HepG2 (cell line): ENCODE results near the gene TGM1. TPM values are rescaled to one million over a fixed set of nuclear protein-coding genes. Genes with fewer than 3 reads are reported as not detected.
A peak's percentile ranks its signal among the peaks of the same experiment; 100 is the strongest.

ENCODE experiments used
- ATAC-seq: fragments of 200-7000 bp; cut with Tn5 transposase; 3 replicates; pipeline ENCODE4 v1.9.1; 2020; ENCODE audit warnings: mild to moderate bottlenecking, moderate library complexity
- BruUV-seq: library from RNA; stranded (reverse); fragments of 400-500 nt; replicated peaks from 2 replicates; lab custom pipeline; 2021; lab: Mats Ljungman, UMichigan
- CTCF ChIA-PET: fragments of 300-600 bp; formaldehyde crosslinking; extraction: SDS; loops from one replicate; lab custom pipeline; 2021; ENCODE audit warnings: low total read pairs, inconsistent platforms, low intra/inter-chr PET ratio; lab: Yijun Ruan, JAX
- POLR2A ChIA-PET: fragments of 350-600 bp; sonication (Branson Sonifier 250); formaldehyde crosslinking; loops from one replicate; lab custom pipeline; 2020; ENCODE audit warnings: antibody characterized with exemption, inconsistent platforms; lab: Yijun Ruan, JAX
- DNase-seq: peaks from one replicate; pipeline ENCODE4 v3.0.0-alpha.2; 2015; ENCODE audit warnings: low spot score
- FAIRE-seq: peaks from 3 replicates; lab custom pipeline; 2011; peaks lifted over from hg19 to GRCh38; lab: Jason Lieb, UNC
- H2AFZ ChIP-seq: one replicate; pipeline ENCODE4 v1.6.1; 2011; ENCODE audit warnings: low read length, inconsistent platforms
- H3K27ac ChIP-seq: fragments of 300-600 bp; 3 replicates; pipeline ENCODE4 v1.8.0; 2011; ENCODE audit warnings: mixed run types, mild to moderate bottlenecking, mixed read lengths, low read length, inconsistent platforms; ENCODE audit not compliant: insufficient read depth; ENCODE audit errors: extremely low read length
- H3K27me3 ChIP-seq, 2 experiments: fragments of 200-600 bp in 1 of 2; 2 replicates in 1 of 2; 3 replicates in 1 of 2; pipeline versions ENCODE4 v1.6.0 to v1.8.0; 2011; ENCODE audit warnings: low read length in 2 of 2, mild to moderate bottlenecking in 2 of 2, moderate library complexity in 2 of 2, inconsistent platforms in 1 of 2; ENCODE audit not compliant: insufficient read depth in 2 of 2, control insufficient read depth in 1 of 2
- H3K36me3 ChIP-seq, 2 experiments: fragments of 200-600 bp in 1 of 2; replicated peaks in 1 of 2; 2 replicates in 1 of 2; 3 replicates in 1 of 2; pipeline versions ENCODE4 v1.5.1 to v1.8.0; 2011; ENCODE audit warnings: low read length in 2 of 2, inconsistent platforms in 1 of 2; ENCODE audit not compliant: insufficient read depth in 2 of 2, control insufficient read depth in 1 of 2
- H3K4me1 ChIP-seq: 2 replicates; pipeline ENCODE4 v1.5.1; 2012; ENCODE audit warnings: low read length, inconsistent platforms; ENCODE audit not compliant: insufficient read depth
- H3K4me2 ChIP-seq: 2 replicates; pipeline ENCODE4 v1.6.0; 2011; ENCODE audit warnings: low read depth, low read length, inconsistent platforms
- H3K4me3 ChIP-seq, 3 experiments: fragments of 200-600 bp in 1 of 3; sonication (generic), shearing (Covaris generic) in 1 of 3; replicated peaks in 1 of 3; 2 replicates each; pipeline ENCODE4 v1.5.1; 2011 to 2016; ENCODE audit warnings: low read length in 3 of 3, inconsistent platforms in 2 of 3, low read depth in 2 of 3, mild to moderate bottlenecking in 2 of 3, control low read depth in 1 of 3, mixed read lengths in 1 of 3; ENCODE audit not compliant: insufficient read depth in 1 of 3
- H3K79me2 ChIP-seq: one replicate; pipeline ENCODE4 v1.6.1; 2011; ENCODE audit warnings: low read length, inconsistent platforms; ENCODE audit not compliant: insufficient read depth
- H3K9ac ChIP-seq: 2 replicates; pipeline ENCODE4 v1.6.0; 2011; ENCODE audit warnings: mild to moderate bottlenecking, low read depth, low read length, inconsistent platforms; ENCODE audit not compliant: insufficient read depth
- H3K9me3 ChIP-seq: 2 replicates; pipeline ENCODE4 v1.5.1; 2012; ENCODE audit warnings: mild to moderate bottlenecking, low read length
- H4K20me1 ChIP-seq: 2 replicates; pipeline ENCODE4 v1.6.0; 2011; ENCODE audit warnings: inconsistent platforms, mild to moderate bottlenecking, low read length, moderate library complexity; ENCODE audit not compliant: insufficient read depth
- ARNT2 ChIP-seq: sonication (generic); formaldehyde crosslinking; IDR thresholded peaks from 2 replicates; pipeline ENCODE4 v1.8.0; 2022; ENCODE audit warnings: mild to moderate bottlenecking, low read depth, missing genetic modification reagents, moderate library complexity
- BRCA1 ChIP-seq: sonication (generic); formaldehyde crosslinking; IDR thresholded peaks from 2 replicates; pipeline ENCODE4 v1.4.0; 2020; ENCODE audit warnings: missing genetic modification reagents
- GTF3A ChIP-seq: sonication (generic); formaldehyde crosslinking; conservative IDR thresholded peaks from 2 replicates; pipeline ENCODE4 v1.4.0; 2020; ENCODE audit warnings: mild to moderate bottlenecking, missing genetic modification reagents
- IKZF1 ChIP-seq: fragments of 450-650 bp; IDR thresholded peaks from 2 replicates; pipeline ENCODE4 v1.7.1; 2016
- MTF1 ChIP-seq: sonication (generic); formaldehyde crosslinking; IDR thresholded peaks from 2 replicates; pipeline ENCODE4 v1.5.0; 2020; ENCODE audit warnings: missing genetic modification reagents
- NFKB2 ChIP-seq: sonication (generic); formaldehyde crosslinking; IDR thresholded peaks from 2 replicates; pipeline ENCODE4 v1.4.0; 2020; ENCODE audit warnings: missing genetic modification reagents, borderline replicate concordance
- POLR2AphosphoS5 ChIP-seq: IDR thresholded peaks from 2 replicates; pipeline ENCODE4 v1.6.1; 2012; ENCODE audit warnings: low read depth, low read length
- RBFOX2 ChIP-seq: fragments of 200-400 bp; formaldehyde crosslinking; IDR thresholded peaks from 2 replicates; pipeline ENCODE4 v1.6.1; 2017; ENCODE audit warnings: low read depth, mild to moderate bottlenecking, low read length
- RBM22 ChIP-seq: fragments of 200-400 bp; formaldehyde crosslinking; optimal IDR thresholded peaks from 2 replicates; pipeline ENCODE3; 2017; ENCODE audit warnings: mild to moderate bottlenecking, low read length, moderate library complexity
- STAG1 ChIP-seq: sonication (generic); formaldehyde crosslinking; IDR thresholded peaks from 2 replicates; pipeline ENCODE4 v1.4.0; 2020; ENCODE audit warnings: missing genetic modification reagents
- TMF1 ChIP-seq: sonication (generic); formaldehyde crosslinking; IDR thresholded peaks from 2 replicates; pipeline ENCODE4 v1.8.1; 2022; ENCODE audit warnings: low read depth, missing genetic modification reagents
- ZNF143 ChIP-seq: sonication (generic); formaldehyde crosslinking; IDR thresholded peaks from 2 replicates; pipeline ENCODE4 v1.4.0; 2020; ENCODE audit warnings: missing genetic modification reagents
- ZNF292 ChIP-seq: sonication (generic); formaldehyde crosslinking; IDR thresholded peaks from 2 replicates; pipeline ENCODE4 v1.8.1; 2022; ENCODE audit warnings: mild to moderate bottlenecking, low read depth, missing genetic modification reagents, borderline replicate concordance
- ZNF382 ChIP-seq: sonication (generic); formaldehyde crosslinking; IDR thresholded peaks from 2 replicates; pipeline ENCODE4 v1.5.0; 2020; ENCODE audit warnings: missing genetic modification reagents, mild to moderate bottlenecking, borderline replicate concordance
- ZNF572 ChIP-seq: sonication (generic); formaldehyde crosslinking; IDR thresholded peaks from 2 replicates; pipeline ENCODE4 v1.5.1; 2020; ENCODE audit warnings: mild to moderate bottlenecking, missing genetic modification reagents
- ZNF7 ChIP-seq: IDR thresholded peaks from 2 replicates; pipeline ENCODE4 v1.6.1; 2016; ENCODE audit warnings: missing biosample characterization, missing genetic modification reagents
- ZNF713 ChIP-seq: sonication (generic); formaldehyde crosslinking; IDR thresholded peaks from 2 replicates; pipeline ENCODE4 v1.4.0; 2020; ENCODE audit warnings: mild to moderate bottlenecking, missing genetic modification reagents
- ZSCAN21 ChIP-seq: sonication (generic); formaldehyde crosslinking; IDR thresholded peaks from 2 replicates; pipeline ENCODE4 v1.8.0; 2022; ENCODE audit warnings: mild to moderate bottlenecking, missing genetic modification reagents, moderate library complexity, borderline replicate concordance
- WGBS: methylation state at CpG from one replicate; pipeline ENCODE4 v1.1.6; 2017; ENCODE audit warnings: low lambda C conversion rate; 5-methylcytosine and 5-hydroxymethylcytosine counted together
- in situ Hi-C: cut with HindIII; loops from 2 replicates; pipeline ENCODE4 v1.10.0; 2017; ENCODE audit warnings: low pct_unique_long_range_greater_than_20kb; ENCODE audit not compliant: extremely low pct_ligation_motif_present
- intact Hi-C: fragments of 100-400 bp; cut with micrococcal nuclease; formaldehyde crosslinking; loops from one replicate; pipeline ENCODE4 v1.10.0; 2022; ENCODE audit not compliant: unreplicated experiment
- polyA plus RNA-seq, 8 experiments: library from polyadenylated mRNA; depleted of rRNA in 3 of 8; stranded (reverse) in 7 of 8; unstranded in 1 of 8; fragments of >200 nt; fragmentation: Illumina TruSeq in 4 of 8; extraction: Trizol in 4 of 8; gene quantifications; 2 replicates each; pipeline versions ENCODE4 v1.2.1 to v1.2.3, GENCODE V29; 2011 to 2016; ENCODE audit warnings: low read depth in 4 of 8, missing spikeins in 1 of 8, mixed read lengths in 1 of 8; ENCODE audit not compliant: insufficient read depth in 1 of 8
- total RNA-seq, 5 experiments: library from RNA; depleted of rRNA; stranded (reverse); fragments of >200 nt; fragmentation: Illumina TruSeq; extraction: Trizol; gene quantifications; 2 replicates each; pipeline ENCODE4 v1.2.3, GENCODE V29; 2016; ENCODE audit warnings: low read depth in 1 of 5
- TF ChIP-seq, protein P1 (sequence below): IDR thresholded peaks from 2 replicates; pipeline ENCODE4 v1.6.1; 2016; ENCODE audit warnings: mild to moderate bottlenecking, missing biosample characterization, missing genetic modification reagents
- TF ChIP-seq, protein P2 (sequence below): sonication (generic); formaldehyde crosslinking; IDR thresholded peaks from 2 replicates; pipeline ENCODE4 v1.5.1; 2020; ENCODE audit warnings: mild to moderate bottlenecking, missing genetic modification reagents
- TF ChIP-seq, protein P3 (sequence below): sonication (generic); formaldehyde crosslinking; IDR thresholded peaks from 2 replicates; pipeline ENCODE4 v1.8.1; 2023; ENCODE audit warnings: mild to moderate bottlenecking, missing genetic modification reagents, borderline replicate concordance
- TF ChIP-seq, protein P4 (sequence below): IDR thresholded peaks from 2 replicates; pipeline ENCODE4 v1.6.1; 2016; ENCODE audit warnings: low read depth, control low read depth

Gene TGM1
- total and polyA plus RNA-seq, 2 of the 13 experiments (the other 11 are each of a cell fraction or from before 2014, with no cell fraction given) = 3.2 to 10.6 TPM

DNA sequence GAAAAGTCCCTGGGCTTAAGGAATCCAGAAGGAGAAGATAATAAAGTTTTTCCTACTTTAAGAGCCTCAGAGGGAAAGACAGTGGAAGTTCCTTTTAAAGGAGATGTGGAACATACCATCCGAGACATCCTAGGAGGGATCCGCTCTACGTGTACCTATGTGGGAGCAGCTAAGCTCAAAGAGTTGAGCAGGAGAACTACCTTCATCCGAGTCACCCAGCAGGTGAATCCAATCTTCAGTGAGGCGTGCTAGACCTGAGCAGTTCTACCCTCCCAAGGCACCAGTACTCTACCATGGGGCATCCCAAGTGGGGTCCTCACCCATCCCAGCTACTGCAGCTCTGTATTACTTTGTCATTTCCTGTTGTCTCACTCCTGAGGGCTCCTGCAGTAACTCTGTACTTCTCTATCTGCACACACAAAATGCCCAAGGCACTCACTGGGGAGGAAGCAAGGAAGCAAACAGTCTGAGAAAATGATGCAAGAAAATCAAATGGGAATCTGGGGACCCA, 24.4 kb downstream of the TGM1 start:
- 0 out of 2 replicates have a peak, but pooled peaks cover 3% of the 10 kb centered on the region for H4K20me1 ChIP-seq
- FAIRE-seq (no peak), ATAC-seq (no peak), DNase-seq (no peak)
- ChIA-PET CTCF (no interaction called here), POLR2A (interaction anchor here (0.5 to 18.0 kb wide), 11 partner anchors 9 to 124 kb away, joined by 3 to 850 read pairs (median 6); partner anchors contain the start of genes CHMP4A, CIDEB, DCAF11 and DHRS1)
- no TSS peak for BruUV-seq
- no peak overlapping the region for H3K4me2 ChIP-seq
- H3K4me1 ChIP-seq = peaks cover 52% of the 10 kb centered on the region
- H3K27ac ChIP-seq = no peak overlapping the region
- peaks cover 44 to 70% of the 10 kb centered on the region in 2 experiments for H3K36me3 ChIP-seq
- H3K4me3 ChIP-seq = no peak overlapping the region
- no peak overlapping the region for H3K9ac ChIP-seq
- intact Hi-C loops = loop anchor here (10.0 kb wide), 1 partner anchor 1186 kb away; no protein-coding TSS in a partner anchor
- H3K79me2 ChIP-seq = peaks cover 29% of the 10 kb centered on the region
- H3K9me3 ChIP-seq = no peaks in the 10 kb centered on the region
- WGBS = 99% methylated on average over 5 of the region's 5 CpGs
- in situ Hi-C loops = no loop called here
- no peak overlapping the region for H2AFZ ChIP-seq
- no peaks in the 10 kb centered on the region; a peak in 1 of 5 replicates for H3K27me3 ChIP-seq
- peak; percentile 32 for TF ChIP-seq RBM22
- no peak for TF ChIP-seq ZNF572 (CRISPR knock-in tag)
- TF ChIP-seq BRCA1 (CRISPR knock-in tag) = no peak
- TF ChIP-seq ZNF713 (CRISPR knock-in tag) = no peak
- no peak for TF ChIP-seq ZSCAN21 (CRISPR knock-in tag)
- TF ChIP-seq ZNF7 (CRISPR knock-in tag) = no peak
- TF ChIP-seq ZNF143 = no peak
- TF ChIP-seq STAG1 (CRISPR knock-in tag) = no peak
- TF ChIP-seq MTF1 (CRISPR knock-in tag) = no peak
- no peak for TF ChIP-seq NFKB2 (CRISPR knock-in tag)
- no peak for TF ChIP-seq ZNF382 (CRISPR knock-in tag)
- TF ChIP-seq, protein P1, sequence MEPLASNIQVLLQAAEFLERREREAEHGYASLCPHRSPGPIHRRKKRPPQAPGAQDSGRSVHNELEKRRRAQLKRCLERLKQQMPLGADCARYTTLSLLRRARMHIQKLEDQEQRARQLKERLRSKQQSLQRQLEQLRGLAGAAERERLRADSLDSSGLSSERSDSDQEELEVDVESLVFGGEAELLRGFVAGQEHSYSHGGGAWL (CRISPR knock-in tag) = no peak
- TF ChIP-seq, protein P2, sequence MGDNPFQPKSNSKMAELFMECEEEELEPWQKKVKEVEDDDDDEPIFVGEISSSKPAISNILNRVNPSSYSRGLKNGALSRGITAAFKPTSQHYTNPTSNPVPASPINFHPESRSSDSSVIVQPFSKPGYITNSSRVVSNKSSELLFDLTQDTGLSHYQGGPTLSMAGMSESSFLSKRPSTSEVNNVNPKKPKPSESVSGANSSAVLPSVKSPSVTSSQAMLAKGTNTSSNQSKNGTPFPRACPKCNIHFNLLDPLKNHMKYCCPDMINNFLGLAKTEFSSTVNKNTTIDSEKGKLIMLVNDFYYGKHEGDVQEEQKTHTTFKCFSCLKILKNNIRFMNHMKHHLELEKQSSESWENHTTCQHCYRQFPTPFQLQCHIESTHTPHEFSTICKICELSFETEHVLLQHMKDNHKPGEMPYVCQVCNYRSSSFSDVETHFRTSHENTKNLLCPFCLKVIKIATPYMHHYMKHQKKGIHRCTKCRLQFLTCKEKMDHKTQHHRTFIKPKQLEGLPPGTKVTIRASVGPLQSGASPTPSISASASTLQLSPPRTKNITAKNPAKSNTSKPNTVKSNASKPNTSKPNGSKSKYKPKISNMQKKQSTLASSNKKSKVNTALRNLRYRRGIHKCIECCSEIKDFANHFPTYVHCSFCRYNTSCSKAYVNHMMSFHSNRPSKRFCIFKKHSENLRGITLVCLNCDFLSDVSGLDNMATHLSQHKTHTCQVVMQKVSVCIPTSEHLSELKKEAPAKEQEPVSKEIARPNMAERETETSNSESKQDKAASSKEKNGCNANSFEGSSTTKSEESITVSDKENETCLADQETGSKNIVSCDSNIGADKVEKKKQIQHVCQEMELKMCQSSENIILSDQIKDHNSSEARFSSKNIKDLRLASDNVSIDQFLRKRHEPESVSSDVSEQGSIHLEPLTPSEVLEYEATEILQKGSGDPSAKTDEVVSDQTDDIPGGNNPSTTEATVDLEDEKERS = no peak
- TF ChIP-seq, protein P3, sequence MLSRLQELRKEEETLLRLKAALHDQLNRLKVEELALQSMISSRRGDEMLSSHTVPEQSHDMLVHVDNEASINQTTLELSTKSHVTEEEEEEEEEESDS (CRISPR knock-in tag) = no peak
- TF ChIP-seq ARNT2 (CRISPR knock-in tag) = no peak
- no peak for TF ChIP-seq TMF1 (CRISPR knock-in tag)
- TF ChIP-seq RBFOX2 = peak; percentile 58
- TF ChIP-seq GTF3A (CRISPR knock-in tag) = no peak
- TF ChIP-seq, protein P4, sequence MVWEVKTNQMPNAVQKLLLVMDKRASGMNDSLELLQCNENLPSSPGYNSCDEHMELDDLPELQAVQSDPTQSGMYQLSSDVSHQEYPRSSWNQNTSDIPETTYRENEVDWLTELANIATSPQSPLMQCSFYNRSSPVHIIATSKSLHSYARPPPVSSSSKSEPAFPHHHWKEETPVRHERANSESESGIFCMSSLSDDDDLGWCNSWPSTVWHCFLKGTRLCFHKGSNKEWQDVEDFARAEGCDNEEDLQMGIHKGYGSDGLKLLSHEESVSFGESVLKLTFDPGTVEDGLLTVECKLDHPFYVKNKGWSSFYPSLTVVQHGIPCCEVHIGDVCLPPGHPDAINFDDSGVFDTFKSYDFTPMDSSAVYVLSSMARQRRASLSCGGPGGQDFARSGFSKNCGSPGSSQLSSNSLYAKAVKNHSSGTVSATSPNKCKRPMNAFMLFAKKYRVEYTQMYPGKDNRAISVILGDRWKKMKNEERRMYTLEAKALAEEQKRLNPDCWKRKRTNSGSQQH (CRISPR knock-in tag) = no peak
- TF ChIP-seq IKZF1 = no peak
- TF ChIP-seq POLR2AphosphoS5 = 0 out of 2 replicates have a peak, but pooled peaks have one; percentile 13
- no peak for TF ChIP-seq ZNF292 (CRISPR knock-in tag)
